Subcutaneous adipose tissue (tissue), 4 donors: ENCODE results near the gene APMAP. TPM values are rescaled to one million over a fixed set of nuclear protein-coding genes. Genes with fewer than 3 reads are reported as not detected.

Experiments used
- total RNA-seq, 4 donors: library from RNA; depleted of rRNA; stranded (reverse); fragments of >200 nt; gene quantifications; one replicate each; pipeline ENCODE4 v1.1.0, GENCODE V29; 2016
- TF ChIP-seq, protein P1 (sequence below): fragments of 450-650 bp; IDR thresholded peaks from one replicate; pipeline ENCODE4 v1.5.1; 2016; ENCODE audit warnings: low read depth, mild to moderate bottlenecking, control low read depth, antibody characterized with exemption, moderate library complexity

The APMAP gene
- total RNA-seq, 4 donors from 2014 or later = 63.4 to 325 (median 240) TPM

DNA sequence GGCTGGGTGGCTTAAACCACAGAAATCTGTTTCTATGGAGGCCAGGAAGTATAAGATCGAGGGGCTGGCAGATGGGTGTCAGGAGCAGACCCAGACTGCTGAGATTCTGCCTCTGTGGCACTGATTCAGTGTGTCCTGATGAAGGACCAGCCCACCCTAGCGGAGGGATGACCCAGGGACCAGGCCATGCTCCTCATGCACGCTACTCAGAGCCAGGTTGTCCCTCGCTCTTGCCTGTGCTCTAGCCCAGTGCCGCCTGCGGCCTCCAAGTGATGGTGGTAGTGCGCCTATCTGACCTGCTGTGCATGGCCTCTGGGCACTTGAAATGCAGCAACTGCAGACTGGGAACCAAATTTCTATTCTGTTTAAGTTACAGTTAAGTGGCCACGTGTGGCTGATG lies 13.1 kb upstream of the APMAP start:
- TF ChIP-seq, protein P1, sequence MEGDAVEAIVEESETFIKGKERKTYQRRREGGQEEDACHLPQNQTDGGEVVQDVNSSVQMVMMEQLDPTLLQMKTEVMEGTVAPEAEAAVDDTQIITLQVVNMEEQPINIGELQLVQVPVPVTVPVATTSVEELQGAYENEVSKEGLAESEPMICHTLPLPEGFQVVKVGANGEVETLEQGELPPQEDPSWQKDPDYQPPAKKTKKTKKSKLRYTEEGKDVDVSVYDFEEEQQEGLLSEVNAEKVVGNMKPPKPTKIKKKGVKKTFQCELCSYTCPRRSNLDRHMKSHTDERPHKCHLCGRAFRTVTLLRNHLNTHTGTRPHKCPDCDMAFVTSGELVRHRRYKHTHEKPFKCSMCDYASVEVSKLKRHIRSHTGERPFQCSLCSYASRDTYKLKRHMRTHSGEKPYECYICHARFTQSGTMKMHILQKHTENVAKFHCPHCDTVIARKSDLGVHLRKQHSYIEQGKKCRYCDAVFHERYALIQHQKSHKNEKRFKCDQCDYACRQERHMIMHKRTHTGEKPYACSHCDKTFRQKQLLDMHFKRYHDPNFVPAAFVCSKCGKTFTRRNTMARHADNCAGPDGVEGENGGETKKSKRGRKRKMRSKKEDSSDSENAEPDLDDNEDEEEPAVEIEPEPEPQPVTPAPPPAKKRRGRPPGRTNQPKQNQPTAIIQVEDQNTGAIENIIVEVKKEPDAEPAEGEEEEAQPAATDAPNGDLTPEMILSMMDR = no peak

DNA sequence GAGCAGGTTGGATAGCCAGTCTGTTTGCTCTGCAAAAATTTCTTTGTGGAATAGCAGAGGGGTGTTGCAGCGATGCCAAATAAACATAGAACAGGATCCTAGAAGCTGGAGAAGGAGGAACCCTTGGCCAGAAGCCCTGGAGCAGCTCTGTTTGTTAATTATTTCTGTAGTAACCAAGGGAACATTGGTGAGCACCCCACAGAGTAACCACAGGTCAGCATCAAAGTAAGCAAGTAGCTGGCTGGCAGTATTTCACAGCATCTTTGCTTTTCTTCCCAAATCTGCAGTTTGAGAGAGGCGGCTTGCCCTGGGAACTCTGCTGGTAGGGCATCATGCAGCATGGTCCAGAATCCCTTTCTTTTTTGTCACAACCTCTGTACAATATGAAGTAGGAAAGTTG lies 12.7 kb upstream of the APMAP start:
- TF ChIP-seq, protein P1 = no peak

DNA sequence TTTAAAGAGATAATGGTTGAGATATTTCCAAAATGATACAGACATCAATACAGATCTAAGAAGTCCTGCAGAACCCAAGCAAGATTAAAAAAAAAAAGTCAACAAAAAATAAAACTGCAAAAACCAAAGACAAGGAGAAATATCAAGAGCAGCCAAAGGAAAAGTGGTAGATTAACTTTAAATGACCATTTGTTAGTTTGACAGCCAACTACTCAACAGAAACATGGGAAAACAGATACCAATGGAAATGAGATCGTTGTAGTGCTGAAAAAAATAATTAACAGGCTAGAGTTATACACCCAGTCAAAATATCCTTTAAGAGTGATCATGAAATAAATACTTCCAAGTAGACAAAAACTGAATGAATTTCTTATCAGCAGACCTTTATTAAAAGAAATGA lies 10.5 kb upstream of the APMAP start:
- TF ChIP-seq, protein P1 = no peak

DNA sequence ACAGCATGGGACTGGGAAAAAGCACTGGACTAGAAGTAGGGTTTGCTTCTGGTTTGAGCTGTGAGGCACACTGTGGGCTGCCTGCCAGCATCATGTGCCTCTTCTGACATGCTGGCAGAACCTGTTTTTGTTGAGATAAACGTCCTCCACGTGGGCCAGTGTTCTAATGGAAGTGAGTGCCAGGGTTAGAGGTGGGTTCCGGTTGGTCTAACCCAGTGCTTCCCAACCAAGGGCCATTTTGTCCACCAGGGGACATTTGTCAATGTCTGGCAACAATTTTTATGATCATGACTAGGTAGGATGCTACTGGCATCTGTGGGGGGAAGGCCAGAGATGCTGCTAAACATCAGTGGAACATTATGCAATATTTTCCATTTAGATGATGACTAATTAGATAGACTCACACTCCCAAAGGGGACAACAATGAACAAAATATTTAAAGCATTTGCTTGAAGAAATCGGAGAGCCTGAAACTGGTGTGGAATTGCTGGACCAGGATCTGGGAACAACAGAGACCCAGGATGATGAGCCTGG lies 7.8 kb upstream of the APMAP start:
- TF ChIP-seq, protein P1 = no peak

DNA sequence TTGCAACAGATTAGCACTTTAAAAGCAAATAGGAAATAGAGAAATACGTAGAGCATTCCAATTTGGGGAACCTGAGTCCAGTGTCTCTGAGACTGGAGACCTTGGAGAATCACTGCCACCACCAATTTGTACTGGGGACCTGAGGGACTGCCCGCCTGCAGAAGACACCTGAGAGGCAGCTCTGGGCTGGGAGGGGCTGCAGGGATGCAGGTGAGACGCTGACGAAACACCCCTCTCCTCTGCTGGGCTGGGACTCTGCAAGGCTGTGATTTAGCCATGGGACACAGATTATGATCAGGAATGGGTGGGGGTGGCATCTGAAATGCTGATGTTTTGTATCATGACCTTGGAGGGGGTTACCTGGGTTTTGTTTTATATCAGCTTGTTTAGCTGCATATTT lies 7.0 kb upstream of the APMAP start:
- TF ChIP-seq, protein P1 = no peak

DNA sequence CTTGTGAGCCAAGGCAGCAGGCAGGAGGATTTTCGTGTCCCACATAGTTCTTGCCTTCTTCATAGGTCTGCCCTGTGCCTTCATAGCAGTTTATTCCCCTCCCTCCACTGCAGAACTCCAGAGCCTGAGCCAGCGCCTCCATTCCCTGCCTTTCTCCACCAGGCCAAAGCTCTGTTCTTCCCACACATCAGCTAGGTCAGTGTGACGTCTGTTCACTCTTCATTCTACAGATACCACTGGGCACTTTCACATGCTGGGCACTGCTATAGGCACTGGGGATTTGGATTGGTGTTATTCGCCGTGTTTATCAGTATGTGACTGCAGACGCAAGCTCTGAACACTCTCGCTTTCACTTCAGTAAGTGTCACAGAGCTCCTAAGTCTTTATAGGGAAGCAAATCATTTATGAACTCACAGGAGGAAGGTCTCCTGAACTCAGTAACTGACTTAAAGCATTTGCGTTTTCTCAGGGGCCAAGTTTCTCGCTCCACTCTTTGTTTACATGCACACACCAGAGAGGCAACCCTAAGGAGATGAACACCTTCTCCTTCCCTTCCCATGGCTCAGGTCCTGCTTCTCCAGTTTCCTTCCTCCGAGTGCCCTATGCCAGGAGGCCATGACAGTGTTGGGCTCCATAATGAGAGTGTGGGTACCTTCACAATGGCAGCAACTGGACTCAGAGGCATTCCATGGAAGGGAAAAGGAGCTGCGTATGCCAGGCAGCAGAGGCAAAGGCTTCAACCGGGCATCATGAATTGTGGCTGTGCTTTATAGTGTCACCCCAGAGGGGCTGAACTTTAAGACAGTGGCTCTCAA lies 6.3 kb upstream of the APMAP start:
- TF ChIP-seq, protein P1 = no peak

DNA sequence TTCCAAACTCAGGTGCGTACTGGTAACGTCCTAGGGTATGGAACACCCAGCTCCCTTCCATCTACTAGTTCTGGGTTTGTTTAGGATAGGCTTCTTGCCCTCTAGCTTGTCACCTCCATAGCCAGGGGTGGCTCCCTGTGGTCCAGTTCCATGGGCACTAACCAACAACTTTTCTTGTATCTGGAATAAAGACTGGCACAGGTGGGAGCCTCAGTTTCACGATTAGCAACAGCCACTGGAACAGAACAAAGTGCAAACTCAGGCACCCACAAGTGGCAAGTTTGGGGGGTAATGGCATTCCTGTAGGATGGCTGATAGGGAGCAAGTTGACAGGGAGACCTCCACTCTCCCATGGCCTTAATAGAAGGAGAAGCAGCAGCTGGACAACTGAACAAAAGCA lies 5.6 kb upstream of the APMAP start:
- TF ChIP-seq, protein P1 = no peak
